Measurements from ENCODE around the gene FAM72C.
"Not testable (repeated sequence)": the region's sequence is repeated elsewhere in the genome, so short reads cannot be mapped to it uniquely, and the experiment has no call there.

The FAM72C gene

GRCh38 chr1:143971924-143972700 lies at the start of gene FAM72C:
TSS of gene FAM72C (minus strand) at chr1:143971986. CDS start at chr1:143971141, 845 bp downstream.
- DNase-seq (ENCODE audit: low spot score), result not testable (repeated sequence)

GRCh38 chr1:144020001-144020738 lies 48.4 kb upstream of the FAM72C start:
- DNase-seq (ENCODE audit: low spot score), result not testable (repeated sequence)

- not testable (repeated sequence) for DNase-seq (ENCODE audit: low spot score)
These were observed 47.3 kb upstream of the FAM72C start for GRCh38 chr1:144019101-144019500.

GRCh38 chr1:144015180-144015966 lies 43.6 kb upstream of the FAM72C start:
- DNase-seq (ENCODE audit: low spot score), result not testable (repeated sequence)

- not testable (repeated sequence) for DNase-seq (ENCODE audit: low spot score)
These were observed 42.7 kb upstream of the FAM72C start for GRCh38 chr1:144014528-144014927.

- not testable (repeated sequence) for DNase-seq (ENCODE audit: low spot score)
These were observed 42.3 kb upstream of the FAM72C start for GRCh38 chr1:144014121-144014520.

GRCh38 chr1:144012168-144012733 lies 40.5 kb upstream of the FAM72C start:
- not testable (repeated sequence) for DNase-seq (ENCODE audit: low spot score)

- DNase-seq (ENCODE audit: low spot score), result not testable (repeated sequence)
These were observed 37.6 kb upstream of the FAM72C start for GRCh38 chr1:144009410-144009809.

- not testable (repeated sequence) for DNase-seq (ENCODE audit: low spot score)
These were observed 32.5 kb upstream of the FAM72C start for GRCh38 chr1:144004259-144004658.

GRCh38 chr1:144003306-144004029 lies 31.7 kb upstream of the FAM72C start:
- not testable (repeated sequence) for DNase-seq (ENCODE audit: low spot score)

GRCh38 chr1:144002141-144002881 lies 30.5 kb upstream of the FAM72C start:
- not testable (repeated sequence) for DNase-seq (ENCODE audit: low spot score)

- not testable (repeated sequence) for DNase-seq (ENCODE audit: low spot score)
These were observed 29.3 kb upstream of the FAM72C start for GRCh38 chr1:144001077-144001476.

- DNase-seq (ENCODE audit: low spot score), result not testable (repeated sequence)
These were observed 24.2 kb upstream of the FAM72C start for GRCh38 chr1:143996020-143996419.

- DNase-seq (ENCODE audit: low spot score), result not testable (repeated sequence)
These were observed 21.6 kb upstream of the FAM72C start for GRCh38 chr1:143993301-143993907.

GRCh38 chr1:143990699-143991098 lies 18.9 kb upstream of the FAM72C start:
- DNase-seq (ENCODE audit: low spot score), result not testable (repeated sequence)

- not testable (repeated sequence) for DNase-seq (ENCODE audit: low spot score)
These were observed 17.9 kb upstream of the FAM72C start for GRCh38 chr1:143989719-143990118.

- not testable (repeated sequence) for DNase-seq (ENCODE audit: low spot score)
These were observed 17.6 kb upstream of the FAM72C start for GRCh38 chr1:143989427-143989712.

GRCh38 chr1:143988602-143989426 lies 17.0 kb upstream of the FAM72C start:
- DNase-seq (ENCODE audit: low spot score), result not testable (repeated sequence)

GRCh38 chr1:143987868-143988267 lies 16.1 kb upstream of the FAM72C start:
- not testable (repeated sequence) for DNase-seq (ENCODE audit: low spot score)

Measured in AG08396 (cell line).